GM13977 (cell line): ENCODE data around the gene PLB1.

ENCODE experiments used
- DNase-seq: peaks from one replicate; pipeline ENCODE4 v3.0.0; 2012; ENCODE audit warnings: low spot score
- in situ Hi-C: fragments of 300-500 bp; cut with MboI; formaldehyde crosslinking; loops from one replicate; pipeline ENCODE4 v1.12.0; 2022; ENCODE audit warnings: low sequenced_read_pairs, low pct_unique_long_range_greater_than_20kb, mixed read lengths, inconsistent platforms; ENCODE audit not compliant: unreplicated experiment
- TF ChIP-seq, protein P1 (sequence below): IDR thresholded peaks from 2 replicates; pipeline ENCODE4 v1.5.1; 2012; ENCODE audit warnings: mild to moderate bottlenecking, control low read depth; ENCODE audit not compliant: insufficient read depth; ENCODE audit errors: extremely low read depth, missing control alignments

Gene PLB1

DNA sequence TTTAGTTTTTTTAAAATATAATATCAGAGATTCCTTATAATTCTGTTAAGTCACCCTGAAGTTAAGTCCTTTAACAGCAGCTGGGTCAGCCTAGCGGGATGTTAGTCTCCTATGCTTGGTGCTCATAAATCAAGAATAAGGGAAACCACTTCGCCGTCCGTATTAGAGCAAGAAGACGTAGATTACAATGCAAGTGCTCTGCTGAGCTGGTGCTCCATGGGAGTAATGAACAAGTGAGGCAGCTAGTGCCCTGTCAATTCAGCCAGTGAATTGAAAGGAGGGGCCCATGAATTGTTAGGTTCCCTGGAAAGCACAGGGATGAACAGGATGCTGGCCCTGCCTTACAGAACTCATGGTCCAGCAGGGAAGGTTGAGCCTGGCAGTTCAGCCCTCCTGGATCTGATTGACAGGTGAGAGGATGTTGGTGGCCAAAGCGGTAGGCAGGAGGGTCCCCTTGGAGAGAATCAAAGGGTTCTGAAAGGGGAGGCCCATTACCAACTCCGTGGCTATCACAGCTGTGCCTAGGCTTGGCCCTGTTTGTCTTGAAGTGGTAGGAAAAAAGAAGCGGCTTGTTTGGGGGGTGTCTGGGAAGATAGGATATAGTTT lies 30.8 kb downstream of the PLB1 start:
- in situ Hi-C loops: no loop called here
- TF ChIP-seq, protein P1, sequence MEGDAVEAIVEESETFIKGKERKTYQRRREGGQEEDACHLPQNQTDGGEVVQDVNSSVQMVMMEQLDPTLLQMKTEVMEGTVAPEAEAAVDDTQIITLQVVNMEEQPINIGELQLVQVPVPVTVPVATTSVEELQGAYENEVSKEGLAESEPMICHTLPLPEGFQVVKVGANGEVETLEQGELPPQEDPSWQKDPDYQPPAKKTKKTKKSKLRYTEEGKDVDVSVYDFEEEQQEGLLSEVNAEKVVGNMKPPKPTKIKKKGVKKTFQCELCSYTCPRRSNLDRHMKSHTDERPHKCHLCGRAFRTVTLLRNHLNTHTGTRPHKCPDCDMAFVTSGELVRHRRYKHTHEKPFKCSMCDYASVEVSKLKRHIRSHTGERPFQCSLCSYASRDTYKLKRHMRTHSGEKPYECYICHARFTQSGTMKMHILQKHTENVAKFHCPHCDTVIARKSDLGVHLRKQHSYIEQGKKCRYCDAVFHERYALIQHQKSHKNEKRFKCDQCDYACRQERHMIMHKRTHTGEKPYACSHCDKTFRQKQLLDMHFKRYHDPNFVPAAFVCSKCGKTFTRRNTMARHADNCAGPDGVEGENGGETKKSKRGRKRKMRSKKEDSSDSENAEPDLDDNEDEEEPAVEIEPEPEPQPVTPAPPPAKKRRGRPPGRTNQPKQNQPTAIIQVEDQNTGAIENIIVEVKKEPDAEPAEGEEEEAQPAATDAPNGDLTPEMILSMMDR: no peak
- no peak for DNase-seq

DNA sequence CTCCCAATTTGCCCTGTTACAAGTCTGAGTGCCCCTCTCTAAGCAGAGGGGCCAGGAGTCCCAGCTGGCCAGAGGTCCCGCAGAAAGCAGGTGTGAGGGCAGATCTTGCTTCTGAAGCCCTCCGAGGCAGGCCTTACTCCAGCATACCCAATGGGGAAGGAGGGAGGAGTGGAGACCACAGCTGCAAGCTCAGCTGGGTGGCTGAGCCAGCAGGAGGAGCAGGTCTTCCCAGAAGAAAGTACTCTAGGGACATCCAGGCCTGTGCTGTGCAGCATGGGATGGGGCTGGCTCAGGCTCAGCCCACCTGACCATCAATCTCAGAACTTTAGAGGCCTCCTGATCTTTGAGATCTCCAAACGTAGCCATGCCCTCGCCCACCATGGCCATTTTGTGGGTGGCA lies 31.3 kb downstream of the PLB1 start:
- TF ChIP-seq, protein P1: no peak
- in situ Hi-C loops: no loop called here
- no peak for DNase-seq

DNA sequence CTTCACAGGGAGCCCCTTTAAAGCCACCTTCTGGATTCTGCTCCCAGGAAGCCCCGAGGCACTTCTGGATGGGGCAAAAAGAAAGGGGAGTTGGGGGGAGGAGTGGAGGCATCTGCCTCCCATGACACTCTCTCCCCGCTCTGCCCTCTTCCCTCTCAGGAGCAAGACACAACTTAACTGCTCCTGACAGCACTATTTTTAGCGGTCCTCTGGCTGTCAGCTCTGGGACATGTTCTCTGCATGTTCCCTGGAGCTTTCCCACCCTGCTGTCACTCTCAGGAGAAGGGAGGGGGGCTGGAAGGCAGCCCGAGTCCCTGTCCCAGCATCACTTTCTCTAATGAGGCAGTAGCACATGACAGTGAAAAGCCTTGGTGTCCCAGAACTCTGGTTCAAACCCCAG lies 32.3 kb downstream of the PLB1 start:
- no peak for DNase-seq
- in situ Hi-C loops: no loop called here
- TF ChIP-seq, protein P1: no peak

DNA sequence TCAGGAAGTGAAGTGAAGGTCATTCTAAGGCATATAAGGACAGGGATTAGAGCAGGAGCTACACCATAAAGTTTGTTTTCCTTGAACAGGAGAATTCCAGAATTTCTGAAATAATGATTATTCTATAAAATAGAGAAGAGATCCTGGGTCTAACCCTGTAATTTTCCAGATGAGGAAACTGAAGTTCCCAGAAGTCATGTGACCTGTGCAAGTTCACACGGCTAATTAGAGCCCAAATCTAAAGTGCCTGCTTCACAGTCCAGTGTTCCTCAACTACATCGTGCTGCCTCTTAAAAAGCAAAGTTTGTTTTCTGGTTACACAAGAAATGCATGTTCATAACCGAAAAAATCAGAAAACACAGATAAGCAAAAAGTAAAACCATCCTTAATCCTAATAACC lies 34.9 kb downstream of the PLB1 start:
- in situ Hi-C loops: no loop called here
- TF ChIP-seq, protein P1: no peak
- DNase-seq: no peak

DNA sequence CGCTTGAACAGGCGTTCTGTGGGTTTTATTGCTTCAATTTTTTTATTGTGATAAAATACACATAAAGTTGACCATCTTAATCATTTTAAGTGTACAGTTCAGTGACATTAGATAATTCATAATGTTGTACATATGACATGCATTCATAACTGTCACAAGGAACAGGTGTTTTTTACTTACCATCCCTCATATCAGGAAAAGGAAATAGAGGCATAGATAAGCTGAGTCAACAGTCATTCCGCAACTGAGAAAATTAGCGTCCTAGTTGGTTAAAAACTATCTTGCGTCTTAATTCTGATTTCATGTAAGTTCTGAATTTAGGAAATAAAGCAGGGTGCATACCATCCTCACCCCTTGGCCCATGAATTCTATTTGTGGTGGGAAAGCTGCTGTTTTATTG lies 36.5 kb downstream of the PLB1 start:
- TF ChIP-seq, protein P1: no peak
- in situ Hi-C loops: no loop called here
- no peak for DNase-seq

DNA sequence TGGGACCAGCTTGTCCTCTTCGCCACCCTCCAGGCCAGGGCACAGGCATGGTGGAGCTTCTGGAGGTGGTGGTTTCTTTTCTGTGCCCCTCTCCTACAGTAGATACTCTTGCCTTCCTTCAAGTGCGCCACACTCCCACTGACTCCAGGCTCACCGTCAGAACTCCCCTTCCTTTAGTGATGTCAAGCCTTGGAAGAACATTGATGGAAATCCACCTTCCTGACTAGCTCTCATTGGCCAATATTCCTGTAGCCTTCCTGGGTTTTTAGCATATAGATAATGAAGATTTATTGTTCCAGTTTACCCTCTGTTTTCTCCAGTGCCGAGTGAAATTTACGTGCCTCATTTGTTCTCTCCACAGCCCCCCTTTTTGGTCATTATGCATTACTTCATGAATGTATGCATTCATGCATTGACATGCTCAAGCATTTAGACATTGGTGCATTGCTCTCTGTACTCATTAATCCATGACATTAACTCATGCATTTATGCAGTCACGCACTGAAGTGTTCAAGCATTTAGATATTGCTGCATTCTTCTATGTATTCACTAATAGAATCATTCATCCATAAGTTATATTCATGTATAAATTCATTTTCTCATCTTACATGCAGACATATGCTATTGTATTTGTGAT lies 37.3 kb downstream of the PLB1 start:
- in situ Hi-C loops: no loop called here
- no peak for DNase-seq
- TF ChIP-seq, protein P1: no peak
